ENCODE measurements around the gene CPA1. TPM values are rescaled to one million over a fixed set of nuclear protein-coding genes. Genes with fewer than 3 reads are reported as not detected.

The CPA1 gene
- total and polyA plus RNA-seq, 10 of the 15 experiments (the other 5 are each of a cell fraction or from before 2014, with no cell fraction given), result 8.0 TPM; not detected in 9

DNA sequence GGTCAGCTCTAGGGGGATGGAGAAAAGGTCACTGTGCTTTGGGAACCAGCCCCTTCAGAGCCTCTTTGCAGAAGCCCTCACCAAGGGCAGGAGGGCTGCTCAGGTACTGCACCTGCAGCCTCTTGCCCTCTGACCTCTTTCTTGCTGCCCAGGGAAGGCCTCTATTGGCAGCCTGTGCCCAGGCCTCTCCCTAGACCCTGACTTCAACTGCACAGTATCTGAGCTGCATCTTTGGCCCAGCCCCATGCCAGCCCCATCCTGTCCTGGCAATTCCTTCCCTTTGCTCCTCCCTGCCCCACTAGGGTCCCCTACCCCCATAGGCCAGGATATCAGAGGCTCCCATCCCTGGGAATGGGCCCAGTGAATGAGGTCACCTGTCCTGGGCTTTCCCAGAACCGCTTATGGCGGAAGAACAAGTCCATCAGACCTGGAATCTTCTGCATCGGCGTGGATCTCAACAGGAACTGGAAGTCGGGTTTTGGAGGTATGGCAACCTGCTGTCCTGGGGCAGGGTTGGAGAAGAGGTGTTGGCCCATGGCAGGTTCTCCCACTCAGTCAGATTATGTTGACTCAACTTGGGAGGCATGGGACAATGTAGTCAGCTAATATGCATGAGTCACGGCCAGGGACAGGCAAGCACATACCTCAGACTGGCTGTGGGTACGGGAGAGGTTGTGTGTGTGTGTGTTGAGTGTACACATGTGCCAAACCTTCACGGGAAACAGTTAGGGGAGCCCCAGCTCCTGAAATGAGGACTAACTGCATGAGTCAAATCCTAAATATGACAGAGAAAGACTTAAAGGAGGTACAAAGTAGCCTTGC is 17.1 kb upstream of the CPA1 start (continued):
- TF ChIP-seq, protein P1, sequence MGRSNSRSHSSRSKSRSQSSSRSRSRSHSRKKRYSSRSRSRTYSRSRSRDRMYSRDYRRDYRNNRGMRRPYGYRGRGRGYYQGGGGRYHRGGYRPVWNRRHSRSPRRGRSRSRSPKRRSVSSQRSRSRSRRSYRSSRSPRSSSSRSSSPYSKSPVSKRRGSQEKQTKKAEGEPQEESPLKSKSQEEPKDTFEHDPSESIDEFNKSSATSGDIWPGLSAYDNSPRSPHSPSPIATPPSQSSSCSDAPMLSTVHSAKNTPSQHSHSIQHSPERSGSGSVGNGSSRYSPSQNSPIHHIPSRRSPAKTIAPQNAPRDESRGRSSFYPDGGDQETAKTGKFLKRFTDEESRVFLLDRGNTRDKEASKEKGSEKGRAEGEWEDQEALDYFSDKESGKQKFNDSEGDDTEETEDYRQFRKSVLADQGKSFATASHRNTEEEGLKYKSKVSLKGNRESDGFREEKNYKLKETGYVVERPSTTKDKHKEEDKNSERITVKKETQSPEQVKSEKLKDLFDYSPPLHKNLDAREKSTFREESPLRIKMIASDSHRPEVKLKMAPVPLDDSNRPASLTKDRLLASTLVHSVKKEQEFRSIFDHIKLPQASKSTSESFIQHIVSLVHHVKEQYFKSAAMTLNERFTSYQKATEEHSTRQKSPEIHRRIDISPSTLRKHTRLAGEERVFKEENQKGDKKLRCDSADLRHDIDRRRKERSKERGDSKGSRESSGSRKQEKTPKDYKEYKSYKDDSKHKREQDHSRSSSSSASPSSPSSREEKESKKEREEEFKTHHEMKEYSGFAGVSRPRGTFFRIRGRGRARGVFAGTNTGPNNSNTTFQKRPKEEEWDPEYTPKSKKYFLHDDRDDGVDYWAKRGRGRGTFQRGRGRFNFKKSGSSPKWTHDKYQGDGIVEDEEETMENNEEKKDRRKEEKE (IDR thresholded peaks at IDR 0.05), result no peak
- TF ChIP-seq CREB1 (IDR thresholded peaks at IDR 0.05; ENCODE audit: low read depth), result 0 out of 2 replicates have a peak, but pooled peaks have one; percentile 21
- TF ChIP-seq ZNF24 (IDR thresholded peaks at IDR 0.05), result no peak
- peak; percentile 84 for TF ChIP-seq JUNB (IDR thresholded peaks at IDR 0.05)
- peak in 1 of 2 experiments; percentile 22; a peak in 1 of 3 replicates for TF ChIP-seq EGR1 (IDR thresholded peaks at IDR 0.05; ENCODE audit: borderline replicate concordance in 1 of 2, low read depth in 2 of 2, low read length in 2 of 2)
- TF ChIP-seq, protein P2, sequence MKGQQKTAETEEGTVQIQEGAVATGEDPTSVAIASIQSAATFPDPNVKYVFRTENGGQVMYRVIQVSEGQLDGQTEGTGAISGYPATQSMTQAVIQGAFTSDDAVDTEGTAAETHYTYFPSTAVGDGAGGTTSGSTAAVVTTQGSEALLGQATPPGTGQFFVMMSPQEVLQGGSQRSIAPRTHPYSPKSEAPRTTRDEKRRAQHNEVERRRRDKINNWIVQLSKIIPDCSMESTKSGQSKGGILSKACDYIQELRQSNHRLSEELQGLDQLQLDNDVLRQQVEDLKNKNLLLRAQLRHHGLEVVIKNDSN (IDR thresholded peaks at IDR 0.05; ENCODE audit: borderline replicate concordance, extremely low read length, insufficient read depth, low read depth, low read length), result no peak
- TF ChIP-seq EED (IDR thresholded peaks at IDR 0.05; ENCODE audit: low read depth), result peak; percentile 80
- TF ChIP-seq ZBED1 (IDR thresholded peaks at IDR 0.05; ENCODE audit: borderline replicate concordance), result peak; percentile 37; the same call in 1 of the 2 replicates
- TF ChIP-seq TBL1XR1 (IDR thresholded peaks at IDR 0.05; ENCODE audit: low read depth, low read length), result no peak
- TF ChIP-seq, protein P3, sequence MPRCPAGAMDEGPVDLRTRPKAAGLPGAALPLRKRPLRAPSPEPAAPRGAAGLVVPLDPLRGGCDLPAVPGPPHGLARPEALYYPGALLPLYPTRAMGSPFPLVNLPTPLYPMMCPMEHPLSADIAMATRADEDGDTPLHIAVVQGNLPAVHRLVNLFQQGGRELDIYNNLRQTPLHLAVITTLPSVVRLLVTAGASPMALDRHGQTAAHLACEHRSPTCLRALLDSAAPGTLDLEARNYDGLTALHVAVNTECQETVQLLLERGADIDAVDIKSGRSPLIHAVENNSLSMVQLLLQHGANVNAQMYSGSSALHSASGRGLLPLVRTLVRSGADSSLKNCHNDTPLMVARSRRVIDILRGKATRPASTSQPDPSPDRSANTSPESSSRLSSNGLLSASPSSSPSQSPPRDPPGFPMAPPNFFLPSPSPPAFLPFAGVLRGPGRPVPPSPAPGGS (IDR thresholded peaks at IDR 0.05; ENCODE audit: borderline replicate concordance, insufficient read depth, low read depth, low read length, poor library complexity, severe bottlenecking), result peak; percentile 79
- no peak for TF ChIP-seq NBN (IDR thresholded peaks at IDR 0.05)
- no peak for TF ChIP-seq SMARCA5 (IDR thresholded peaks at IDR 0.05)
- TF ChIP-seq REST (IDR thresholded peaks at IDR 0.05; ENCODE audit: low read depth, low read length), result no peak
- TF ChIP-seq TCF12 (IDR thresholded peaks at IDR 0.05; ENCODE audit: low read depth, low read length), result 0 out of 2 replicates have a peak, but pooled peaks have one; percentile 10
- TF ChIP-seq, protein P4, sequence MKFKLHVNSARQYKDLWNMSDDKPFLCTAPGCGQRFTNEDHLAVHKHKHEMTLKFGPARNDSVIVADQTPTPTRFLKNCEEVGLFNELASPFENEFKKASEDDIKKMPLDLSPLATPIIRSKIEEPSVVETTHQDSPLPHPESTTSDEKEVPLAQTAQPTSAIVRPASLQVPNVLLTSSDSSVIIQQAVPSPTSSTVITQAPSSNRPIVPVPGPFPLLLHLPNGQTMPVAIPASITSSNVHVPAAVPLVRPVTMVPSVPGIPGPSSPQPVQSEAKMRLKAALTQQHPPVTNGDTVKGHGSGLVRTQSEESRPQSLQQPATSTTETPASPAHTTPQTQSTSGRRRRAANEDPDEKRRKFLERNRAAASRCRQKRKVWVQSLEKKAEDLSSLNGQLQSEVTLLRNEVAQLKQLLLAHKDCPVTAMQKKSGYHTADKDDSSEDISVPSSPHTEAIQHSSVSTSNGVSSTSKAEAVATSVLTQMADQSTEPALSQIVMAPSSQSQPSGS (IDR thresholded peaks at IDR 0.05; ENCODE audit: low read length), result peak; percentile 76; the same call in 1 of the 2 replicates
- no peak for TF ChIP-seq KLF5 (IDR thresholded peaks at IDR 0.05; ENCODE audit: partially characterized antibody)
- TF ChIP-seq IKZF1 (conservative IDR thresholded peaks at IDR 0.05), result no peak
- TF ChIP-seq CREM (IDR thresholded peaks at IDR 0.05; ENCODE audit: low read depth), result peak; percentile 69; the same call in 1 of the 2 replicates
- TF ChIP-seq MEF2B (IDR thresholded peaks at IDR 0.05; ENCODE audit: partially characterized antibody, poor library complexity, severe bottlenecking), result no peak
- TF ChIP-seq RELA (IDR thresholded peaks at IDR 0.05; ENCODE audit: borderline replicate concordance, partially characterized antibody), result no peak
